ENCODE results near the gene SSTR3.

- TF ChIP-seq POLR2A (IDR thresholded peaks at IDR 0.05; ENCODE audit: low read depth, low read length) (no peak), CTCF (conservative IDR thresholded peaks at IDR 0.05; ENCODE audit: low read depth, low read length) (no peak)
These were observed 32.5 kb downstream of the SSTR3 start for GRCh38 chr22:37179622-37180420.
